ENCODE data around the gene CDH15.

DNA sequence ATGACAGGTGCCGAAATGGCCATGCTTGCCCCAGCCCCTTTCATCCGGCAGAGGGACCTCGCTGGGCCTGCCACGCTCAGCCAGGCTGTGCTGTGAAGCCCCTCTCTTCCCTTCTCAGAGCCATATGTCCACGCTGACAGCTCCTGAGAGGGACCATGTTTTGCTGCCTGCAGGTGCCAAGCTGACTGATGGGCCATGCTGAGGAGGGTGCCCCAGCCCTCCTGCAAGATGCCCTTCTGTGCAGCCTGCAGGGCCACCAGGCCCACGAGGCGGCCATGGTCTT lies 33.1 kb upstream of the CDH15 start:
- TF ChIP-seq, protein P1, sequence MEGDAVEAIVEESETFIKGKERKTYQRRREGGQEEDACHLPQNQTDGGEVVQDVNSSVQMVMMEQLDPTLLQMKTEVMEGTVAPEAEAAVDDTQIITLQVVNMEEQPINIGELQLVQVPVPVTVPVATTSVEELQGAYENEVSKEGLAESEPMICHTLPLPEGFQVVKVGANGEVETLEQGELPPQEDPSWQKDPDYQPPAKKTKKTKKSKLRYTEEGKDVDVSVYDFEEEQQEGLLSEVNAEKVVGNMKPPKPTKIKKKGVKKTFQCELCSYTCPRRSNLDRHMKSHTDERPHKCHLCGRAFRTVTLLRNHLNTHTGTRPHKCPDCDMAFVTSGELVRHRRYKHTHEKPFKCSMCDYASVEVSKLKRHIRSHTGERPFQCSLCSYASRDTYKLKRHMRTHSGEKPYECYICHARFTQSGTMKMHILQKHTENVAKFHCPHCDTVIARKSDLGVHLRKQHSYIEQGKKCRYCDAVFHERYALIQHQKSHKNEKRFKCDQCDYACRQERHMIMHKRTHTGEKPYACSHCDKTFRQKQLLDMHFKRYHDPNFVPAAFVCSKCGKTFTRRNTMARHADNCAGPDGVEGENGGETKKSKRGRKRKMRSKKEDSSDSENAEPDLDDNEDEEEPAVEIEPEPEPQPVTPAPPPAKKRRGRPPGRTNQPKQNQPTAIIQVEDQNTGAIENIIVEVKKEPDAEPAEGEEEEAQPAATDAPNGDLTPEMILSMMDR (IDR thresholded peaks at IDR 0.05), result no peak
- TF ChIP-seq POLR2A (IDR thresholded peaks at IDR 0.05), result no peak

Measured in thyroid gland (tissue), 4 donors.